ENCODE measurements around the gene MAOB.

Gene MAOB

DNA sequence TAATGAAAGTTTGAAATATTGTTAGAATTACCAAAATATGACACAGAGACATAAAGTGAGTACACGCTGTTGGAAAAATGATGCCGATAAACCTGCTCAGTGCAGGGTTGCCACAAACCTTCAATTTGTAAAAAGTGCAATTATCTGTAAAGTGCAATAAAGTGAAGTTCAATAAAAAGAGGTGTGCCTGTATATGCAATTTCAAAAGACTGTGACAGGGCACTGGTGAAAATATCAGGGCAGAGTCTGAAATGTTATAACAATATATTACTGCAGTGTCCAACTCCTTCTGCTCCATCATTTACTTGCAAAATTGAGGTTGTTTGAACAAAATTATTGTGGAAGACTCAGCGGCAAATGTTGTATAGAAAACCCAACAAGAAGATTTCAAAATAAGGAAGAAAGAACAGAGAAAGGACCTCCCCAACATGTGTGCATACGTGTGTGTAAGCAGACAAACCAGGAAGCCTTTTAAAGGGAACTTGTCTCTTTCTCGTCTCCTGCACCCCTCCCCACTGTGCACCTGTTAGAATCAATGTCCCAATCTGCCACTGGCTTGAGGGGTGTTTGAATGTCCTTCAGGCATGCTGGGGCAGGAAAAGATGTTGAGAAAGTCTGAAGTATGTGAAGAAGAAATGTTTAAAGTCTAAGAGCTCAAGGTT lies 96.2 kb downstream of the MAOB start:
- Histone ChIP-seq H3K4me3 (no peak overlapping the region), H3K36me3 (no peaks in the 10 kb centered on the region), H3K9me3 (peaks cover 18% of the 10 kb centered on the region), H3K27ac (no peak overlapping the region), H3K27me3 (peaks cover 5% of the 10 kb centered on the region), H3K4me2 (no peak overlapping the region), H3K4me1 (no peaks in the 10 kb centered on the region), H3K9ac (no peak overlapping the region), H4K20me1 (no peaks in the 10 kb centered on the region)
- TF ChIP-seq Cebpa-rat (IDR thresholded peaks at IDR 0.05) = no peak

GRCh38 chrX:43758044-43758443 lies 124.2 kb downstream of the MAOB start:
- Histone ChIP-seq H3K4me2 (no peak overlapping the region), H3K27me3 (peaks cover 39% of the 10 kb centered on the region), H3K9ac (no peak overlapping the region), H3K27ac (no peak overlapping the region), H4K20me1 (no peaks in the 10 kb centered on the region), H3K4me3 (no peak overlapping the region), H3K9me3 (no peaks in the 10 kb centered on the region), H3K36me3 (no peaks in the 10 kb centered on the region), H3K4me1 (no peaks in the 10 kb centered on the region)
- TF ChIP-seq Cebpa-rat (IDR thresholded peaks at IDR 0.05) = no peak

DNA sequence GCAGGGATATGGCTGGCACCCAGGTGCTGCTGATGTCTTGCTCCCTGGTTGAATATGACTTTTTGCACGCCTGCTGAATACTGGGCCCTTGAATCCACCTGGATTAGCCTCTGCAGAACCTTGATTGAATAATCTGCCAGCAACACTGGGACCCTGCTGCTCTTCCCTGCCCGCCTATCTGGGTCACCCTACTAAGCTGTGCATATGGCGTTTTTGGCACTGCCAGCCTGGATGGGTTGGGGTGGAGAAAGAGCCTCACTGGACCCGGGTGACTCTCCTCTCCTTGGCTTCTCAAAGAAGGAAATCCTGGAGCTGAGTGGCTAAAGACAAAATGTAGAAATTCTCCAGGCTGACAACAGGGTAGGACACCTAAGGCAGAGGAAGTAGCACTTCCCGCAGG lies 126.2 kb downstream of the MAOB start:
- H3K9me3 ChIP-seq = no peaks in the 10 kb centered on the region
- H3K9ac ChIP-seq = no peak overlapping the region
- no peak overlapping the region for H3K4me3 ChIP-seq
- H3K4me2 ChIP-seq = no peak overlapping the region
- H3K36me3 ChIP-seq = no peaks in the 10 kb centered on the region
- no peaks in the 10 kb centered on the region for H4K20me1 ChIP-seq
- H3K27ac ChIP-seq = no peak overlapping the region
- H3K27me3 ChIP-seq = peaks cover 52% of the 10 kb centered on the region
- H3K4me1 ChIP-seq = no peaks in the 10 kb centered on the region
- no peak for TF ChIP-seq Cebpa-rat (IDR thresholded peaks at IDR 0.05)

GRCh38 chrX:43753637-43754036 lies 128.6 kb downstream of the MAOB start:
- H3K4me2 ChIP-seq = no peak overlapping the region
- H3K9ac ChIP-seq = no peak overlapping the region
- TF ChIP-seq Cebpa-rat (IDR thresholded peaks at IDR 0.05) = no peak
- no peak overlapping the region for H3K4me3 ChIP-seq
- H3K27me3 ChIP-seq = peaks cover 58% of the 10 kb centered on the region
- H3K4me1 ChIP-seq = no peaks in the 10 kb centered on the region
- no peaks in the 10 kb centered on the region for H3K36me3 ChIP-seq
- H4K20me1 ChIP-seq = no peaks in the 10 kb centered on the region
- H3K27ac ChIP-seq = no peak overlapping the region
- H3K9me3 ChIP-seq = no peaks in the 10 kb centered on the region

DNA sequence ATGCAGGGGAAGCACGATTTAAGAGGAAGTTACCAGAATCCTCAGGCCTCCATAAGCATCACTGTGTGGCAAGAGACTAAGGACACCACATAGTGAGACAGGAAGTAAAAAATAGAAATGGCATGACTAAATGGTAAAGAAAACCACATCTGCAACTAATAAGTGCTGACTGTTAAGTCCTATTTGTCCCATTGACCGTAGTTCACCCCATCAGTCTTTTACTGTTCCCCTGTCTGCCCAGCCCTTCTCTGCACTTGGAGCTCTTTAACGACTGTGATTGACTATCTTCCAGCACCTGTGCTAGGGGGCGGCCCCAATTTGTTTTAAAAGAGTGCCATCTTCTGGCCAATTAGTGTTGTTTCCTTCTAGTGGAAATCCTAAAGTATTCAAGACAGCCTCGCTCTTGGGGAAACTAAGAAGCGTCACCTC lies 132.0 kb downstream of the MAOB start:
- H3K4me1 ChIP-seq = no peaks in the 10 kb centered on the region
- H3K4me3 ChIP-seq = no peak overlapping the region
- H3K27me3 ChIP-seq = peaks cover 46% of the 10 kb centered on the region
- no peak overlapping the region for H3K4me2 ChIP-seq
- H3K27ac ChIP-seq = no peak overlapping the region
- H3K9ac ChIP-seq = no peak overlapping the region
- no peaks in the 10 kb centered on the region for H4K20me1 ChIP-seq
- TF ChIP-seq Cebpa-rat (IDR thresholded peaks at IDR 0.05) = no peak
- no peaks in the 10 kb centered on the region for H3K36me3 ChIP-seq
- H3K9me3 ChIP-seq = no peaks in the 10 kb centered on the region

GRCh38 chrX:43747476-43747875 lies 134.8 kb downstream of the MAOB start:
- Histone ChIP-seq H3K27ac (no peak overlapping the region), H3K4me1 (no peaks in the 10 kb centered on the region), H3K4me2 (no peak overlapping the region)

DNA sequence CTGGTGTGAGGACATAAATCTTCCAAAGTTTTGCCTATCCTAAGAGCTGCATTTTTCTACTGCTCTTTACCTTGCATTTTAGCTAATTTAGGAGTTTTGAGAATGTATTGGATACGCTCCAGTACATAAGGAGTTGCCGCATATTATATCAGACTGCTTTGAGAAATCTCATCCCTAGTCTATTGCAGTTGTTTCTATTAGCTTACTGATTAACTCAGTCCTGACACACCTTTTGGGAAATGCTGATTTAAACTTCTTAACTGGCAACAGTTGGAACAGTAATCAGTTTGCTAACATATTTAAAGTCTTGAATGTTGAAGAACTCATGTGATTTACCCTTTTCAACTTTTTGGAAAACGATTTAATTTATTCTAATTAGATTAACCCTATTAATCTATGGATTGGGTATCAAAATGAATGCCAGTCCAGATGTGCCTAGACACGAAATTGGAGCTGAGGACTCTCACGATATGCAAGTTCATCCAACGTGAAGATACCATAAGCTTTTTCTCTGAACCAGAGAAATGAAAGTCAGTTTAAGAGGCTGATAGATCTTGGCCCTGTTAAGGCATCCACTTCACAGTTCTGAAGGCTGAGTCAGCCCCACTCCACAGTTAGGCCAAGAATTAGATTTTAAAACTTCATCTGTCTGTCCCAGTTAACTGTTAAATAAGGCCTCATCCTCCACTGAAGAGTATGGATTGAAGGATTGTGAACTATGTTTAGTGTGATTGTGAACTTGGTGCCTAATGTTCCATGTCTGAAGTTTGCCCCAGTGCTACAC lies 136.1 kb downstream of the MAOB start:
- Histone ChIP-seq H3K4me3 (no peak overlapping the region), H3K27me3 (peaks cover 66% of the 10 kb centered on the region), H3K27ac (no peak overlapping the region), H3K4me1 (no peaks in the 10 kb centered on the region), H3K4me2 (no peak overlapping the region), H3K9me3 (no peaks in the 10 kb centered on the region), H3K36me3 (no peaks in the 10 kb centered on the region), H3K9ac (no peak overlapping the region), H4K20me1 (no peaks in the 10 kb centered on the region)
- TF ChIP-seq Cebpa-rat (IDR thresholded peaks at IDR 0.05) = no peak

More at GRCh38 chrX:43747476-43747875, 134.8 kb downstream of the MAOB start:
- Histone ChIP-seq H3K9ac (no peak overlapping the region), H3K4me3 (no peak overlapping the region), H3K9me3 (no peaks in the 10 kb centered on the region), H4K20me1 (no peaks in the 10 kb centered on the region), H3K27me3 (peaks cover 64% of the 10 kb centered on the region), H3K36me3 (no peaks in the 10 kb centered on the region)
- TF ChIP-seq Cebpa-rat (IDR thresholded peaks at IDR 0.05) = no peak

GRCh38 chrX:43744284-43744683 lies 138.0 kb downstream of the MAOB start:
- Histone ChIP-seq H3K27me3 (peaks cover 73% of the 10 kb centered on the region), H3K4me3 (no peak overlapping the region), H3K36me3 (no peaks in the 10 kb centered on the region), H3K9ac (no peak overlapping the region), H3K4me2 (no peak overlapping the region), H3K4me1 (no peaks in the 10 kb centered on the region), H4K20me1 (no peaks in the 10 kb centered on the region), H3K27ac (no peak overlapping the region), H3K9me3 (no peaks in the 10 kb centered on the region)
- no peak for TF ChIP-seq Cebpa-rat (IDR thresholded peaks at IDR 0.05)

DNA sequence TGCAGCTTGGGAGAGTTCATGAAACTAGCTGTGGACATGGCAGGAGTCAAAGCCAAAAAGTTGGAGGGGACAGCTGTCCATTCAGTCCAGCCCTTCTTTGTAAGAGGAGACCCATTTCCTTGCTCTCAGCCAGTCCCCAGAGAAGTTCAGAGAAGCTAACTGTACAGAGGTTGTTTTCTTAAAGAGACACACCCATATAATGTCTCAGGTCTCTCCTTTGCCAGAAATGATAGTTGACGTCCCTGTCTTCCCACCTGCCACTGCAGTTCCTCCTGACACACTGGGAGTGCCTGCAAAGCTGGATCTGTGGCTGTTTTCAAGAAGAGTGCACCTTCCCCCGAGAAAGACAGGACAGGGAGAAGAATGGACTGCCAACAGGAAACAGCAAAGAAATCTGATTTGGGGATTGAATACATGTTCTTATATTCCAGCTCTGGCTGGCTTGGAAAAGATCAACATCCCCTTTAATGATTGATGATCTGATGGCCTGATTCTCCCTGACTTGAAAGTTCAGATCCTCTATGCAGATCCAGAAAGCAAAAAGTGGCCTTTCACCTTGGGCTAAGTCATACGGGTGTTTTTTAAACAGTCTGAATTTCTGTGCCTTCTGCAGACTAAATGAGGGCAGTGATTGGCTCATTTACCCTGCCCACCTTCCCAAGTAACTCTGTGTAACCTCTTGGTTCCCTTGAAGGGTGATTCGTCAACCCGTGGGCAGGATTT lies 139.0 kb downstream of the MAOB start:
- Histone ChIP-seq H3K36me3 (no peaks in the 10 kb centered on the region), H3K9me3 (no peaks in the 10 kb centered on the region), H3K9ac (no peak overlapping the region), H3K4me1 (no peaks in the 10 kb centered on the region), H4K20me1 (no peaks in the 10 kb centered on the region), H3K27ac (no peak overlapping the region), H3K4me3 (no peak overlapping the region), H3K27me3 (peaks cover 78% of the 10 kb centered on the region), H3K4me2 (no peak overlapping the region)
- TF ChIP-seq Cebpa-rat (IDR thresholded peaks at IDR 0.05) = no peak
